Measurements from ENCODE around the gene SOAT1. TPM values are rescaled to one million over a fixed set of nuclear protein-coding genes. Genes with fewer than 3 reads are reported as not detected.

The SOAT1 gene
- total RNA-seq, 1 donor from 2014 or later: 10.3 TPM

DNA sequence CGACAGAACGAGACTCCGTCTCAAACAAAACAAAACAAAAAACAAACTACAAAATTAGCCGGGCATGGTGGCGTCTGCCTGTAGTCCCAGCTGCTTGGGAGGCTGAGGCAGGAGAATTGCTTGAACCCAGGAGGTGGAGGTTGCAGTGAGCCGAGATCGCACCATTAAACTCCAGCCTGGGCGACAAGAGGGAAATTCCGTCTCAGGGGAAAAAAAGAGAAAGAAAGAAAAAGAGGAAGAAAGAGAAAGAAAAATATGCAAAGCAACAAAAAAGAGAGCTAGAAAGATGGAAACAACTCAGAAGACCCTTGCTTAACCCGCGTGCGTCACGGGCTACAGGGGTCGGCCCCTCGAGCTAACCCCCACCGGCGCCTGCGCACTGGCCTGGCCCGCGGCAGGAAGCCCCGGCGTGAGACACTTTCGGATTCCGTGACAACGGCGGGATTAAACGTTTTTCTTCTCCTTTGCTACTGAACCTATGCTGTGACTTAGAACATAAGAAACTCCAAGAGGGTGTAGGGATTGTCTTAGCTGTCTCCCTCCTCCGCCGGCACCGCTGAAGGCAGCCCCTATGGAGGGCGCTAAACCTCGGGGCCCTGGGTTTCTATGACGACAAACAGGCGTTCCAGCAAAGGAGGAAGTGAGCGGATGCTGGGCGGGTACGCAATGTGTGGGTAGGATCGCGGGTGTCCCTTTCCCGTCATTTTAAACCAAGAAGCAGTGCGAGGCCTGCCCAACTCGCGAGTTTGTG, 71.9 kb downstream of the SOAT1 start, which contains the start of gene AXDND1:
Gene AXDND1 (plus strand): TSS at position 630 of the 751 bp plus-strand sequence. CDS start 539 bp downstream, outside the sequence.
- peak; percentile 66 to 75 for TF ChIP-seq POLR2AphosphoS5 (IDR thresholded peaks at IDR 0.05; ENCODE audit: insufficient read depth in 1 of 2, low read depth in 1 of 2)
- no peak for TF ChIP-seq POLR2A (IDR thresholded peaks at IDR 0.05)
- H3K36me3 ChIP-seq: no peaks in the 10 kb centered on the region

GRCh38 chr1:179366093-179366800, 72.7 kb downstream of the SOAT1 start:
- peak overlapping the region; percentile 59 to 67 for H3K4me3 ChIP-seq
- no peak for DNase-seq (ENCODE audit: extremely low spot score in 2 of 2)
- intact Hi-C loops (cut with DNase I): loop anchor here (5.0 kb wide), 2 partner anchors 74 to 824 kb away; partner anchors contain the start of gene SOAT1

More for the DNA sequence above, 71.9 kb downstream of the SOAT1 start, which contains the start of gene AXDND1:
- peak within 1 kb of the TSS; percentile 88 for H3K27ac ChIP-seq
- no peaks in the 10 kb centered on the region for H3K27me3 ChIP-seq
- H3K4me3 ChIP-seq: peak within 1 kb of the TSS; percentile 59 to 67
- H3K4me1 ChIP-seq: peaks cover 5% of the 10 kb centered on the region
- intact Hi-C loops (cut with DNase I): loop anchor here (5.0 kb wide), 2 partner anchors 73 to 823 kb away; partner anchors contain the start of gene SOAT1
- DNase-seq (ENCODE audit: extremely low spot score in 2 of 2): no peak
- H3K9me3 ChIP-seq: no peaks in the 10 kb centered on the region

GRCh38 chr1:179369751-179370341, 76.2 kb downstream of the SOAT1 start:
- no peak for DNase-seq (ENCODE audit: extremely low spot score in 2 of 2)
- no peak overlapping the region for H3K4me3 ChIP-seq
- H3K27me3 ChIP-seq: no peaks in the 10 kb centered on the region
- intact Hi-C loops (cut with DNase I): loop anchor here (2.0 to 5.0 kb wide), 3 partner anchors 78 to 828 kb away; partner anchors contain the start of genes SOAT1 and TOR3A
- no peak overlapping the region for H3K27ac ChIP-seq
- H3K36me3 ChIP-seq: no peaks in the 10 kb centered on the region
- TF ChIP-seq POLR2AphosphoS5 (IDR thresholded peaks at IDR 0.05; ENCODE audit: insufficient read depth in 1 of 2, low read depth in 1 of 2) (no peak), POLR2A (IDR thresholded peaks at IDR 0.05) (no peak)
- TF ChIP-seq, protein P1, sequence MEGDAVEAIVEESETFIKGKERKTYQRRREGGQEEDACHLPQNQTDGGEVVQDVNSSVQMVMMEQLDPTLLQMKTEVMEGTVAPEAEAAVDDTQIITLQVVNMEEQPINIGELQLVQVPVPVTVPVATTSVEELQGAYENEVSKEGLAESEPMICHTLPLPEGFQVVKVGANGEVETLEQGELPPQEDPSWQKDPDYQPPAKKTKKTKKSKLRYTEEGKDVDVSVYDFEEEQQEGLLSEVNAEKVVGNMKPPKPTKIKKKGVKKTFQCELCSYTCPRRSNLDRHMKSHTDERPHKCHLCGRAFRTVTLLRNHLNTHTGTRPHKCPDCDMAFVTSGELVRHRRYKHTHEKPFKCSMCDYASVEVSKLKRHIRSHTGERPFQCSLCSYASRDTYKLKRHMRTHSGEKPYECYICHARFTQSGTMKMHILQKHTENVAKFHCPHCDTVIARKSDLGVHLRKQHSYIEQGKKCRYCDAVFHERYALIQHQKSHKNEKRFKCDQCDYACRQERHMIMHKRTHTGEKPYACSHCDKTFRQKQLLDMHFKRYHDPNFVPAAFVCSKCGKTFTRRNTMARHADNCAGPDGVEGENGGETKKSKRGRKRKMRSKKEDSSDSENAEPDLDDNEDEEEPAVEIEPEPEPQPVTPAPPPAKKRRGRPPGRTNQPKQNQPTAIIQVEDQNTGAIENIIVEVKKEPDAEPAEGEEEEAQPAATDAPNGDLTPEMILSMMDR (IDR thresholded peaks at IDR 0.05): peak; percentile 51 to 75 (median 71)
- no peaks in the 10 kb centered on the region for H3K9me3 ChIP-seq
- peaks cover 5% of the 10 kb centered on the region for H3K4me1 ChIP-seq

More at GRCh38 chr1:179366093-179366800, 72.7 kb downstream of the SOAT1 start:
- TF ChIP-seq POLR2A (IDR thresholded peaks at IDR 0.05): no peak
- TF ChIP-seq, protein P1 (IDR thresholded peaks at IDR 0.05): no peak
- peak in 1 of 2 donors; percentile 34 for TF ChIP-seq POLR2AphosphoS5 (IDR thresholded peaks at IDR 0.05; ENCODE audit: insufficient read depth in 1 of 2, low read depth in 1 of 2)
- Histone ChIP-seq H3K27me3 (no peaks in the 10 kb centered on the region), H3K9me3 (no peaks in the 10 kb centered on the region), H3K27ac (peak overlapping the region; percentile 88), H3K4me1 (peaks cover 5% of the 10 kb centered on the region), H3K36me3 (no peaks in the 10 kb centered on the region)

DNA sequence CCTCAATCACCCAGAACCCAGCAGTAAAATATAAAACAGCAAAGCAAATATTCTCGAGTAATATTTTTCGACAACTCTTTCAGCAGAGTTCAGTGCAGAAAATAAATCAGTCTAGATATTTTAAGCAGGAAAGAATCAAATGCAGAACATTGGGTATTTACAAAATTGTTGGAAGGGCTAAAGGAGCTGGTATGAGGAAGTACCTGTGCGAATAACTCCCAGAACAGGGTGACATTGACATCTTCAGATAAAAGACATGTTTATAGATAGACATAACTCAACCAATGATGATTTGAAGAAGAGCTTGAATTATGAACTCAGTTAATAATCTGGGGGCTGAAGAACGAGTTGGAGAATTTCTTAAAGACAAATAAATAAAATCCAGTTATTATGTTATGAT, 78.6 kb downstream of the SOAT1 start:
- Histone ChIP-seq H3K27ac (no peak overlapping the region), H3K27me3 (no peaks in the 10 kb centered on the region), H3K9me3 (no peaks in the 10 kb centered on the region), H3K4me1 (no peaks in the 10 kb centered on the region), H3K4me3 (no peak overlapping the region), H3K36me3 (no peaks in the 10 kb centered on the region)
- intact Hi-C loops (cut with DNase I): no loop called here
- DNase-seq (ENCODE audit: extremely low spot score in 2 of 2): no peak
- TF ChIP-seq, protein P1 (IDR thresholded peaks at IDR 0.05): no peak
- no peak for TF ChIP-seq POLR2A (IDR thresholded peaks at IDR 0.05)
- no peak for TF ChIP-seq POLR2AphosphoS5 (IDR thresholded peaks at IDR 0.05; ENCODE audit: insufficient read depth in 1 of 2, low read depth in 1 of 2)

- intact Hi-C loops (cut with DNase I): no loop called here
- no peak for DNase-seq (ENCODE audit: extremely low spot score in 2 of 2)
- Histone ChIP-seq H3K9me3 (no peaks in the 10 kb centered on the region), H3K36me3 (no peaks in the 10 kb centered on the region), H3K27me3 (no peaks in the 10 kb centered on the region), H3K4me1 (no peaks in the 10 kb centered on the region), H3K27ac (no peak overlapping the region), H3K4me3 (no peak overlapping the region)
- no peak for TF ChIP-seq POLR2A (IDR thresholded peaks at IDR 0.05)
- TF ChIP-seq, protein P1 (IDR thresholded peaks at IDR 0.05): no peak
- TF ChIP-seq POLR2AphosphoS5 (IDR thresholded peaks at IDR 0.05; ENCODE audit: insufficient read depth in 1 of 2, low read depth in 1 of 2): no peak
These were observed 82.6 kb downstream of the SOAT1 start for GRCh38 chr1:179376223-179376622.

Data from vagina (tissue), 2 donors.